GM21423 (cell line): Measurements from ENCODE around the gene TEX13B.
"Not testable (repeated sequence)": the region's sequence is repeated elsewhere in the genome, so short reads cannot be mapped to it uniquely, and the experiment has no call there.

Source experiments
- ATAC-seq: cut with Tn5 transposase; IDR thresholded peaks from one replicate; pipeline ENCODE4 v1.9.1; 2021; ENCODE audit warnings: mild to moderate bottlenecking, moderate library complexity; ENCODE audit not compliant: unreplicated experiment

TEX13B gene

DNA sequence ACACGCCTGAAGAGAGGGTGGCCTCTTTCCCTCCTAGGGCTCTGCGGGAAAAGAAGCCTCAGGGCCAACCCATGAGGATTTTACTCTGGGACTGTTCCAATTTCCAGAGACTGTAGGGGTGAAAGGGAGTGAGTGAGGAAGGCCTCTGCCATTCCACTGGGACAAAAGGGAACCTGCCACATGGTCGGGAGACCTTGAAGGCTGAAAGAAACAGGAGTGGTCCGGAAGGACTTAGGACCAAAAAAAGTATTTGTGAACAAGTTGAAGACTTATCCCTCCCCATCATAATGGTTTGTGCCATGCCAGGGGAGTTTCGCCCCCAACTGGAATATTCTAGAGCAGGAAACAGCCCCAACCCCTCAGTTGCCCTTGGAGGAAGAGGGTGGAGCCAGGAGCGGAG, at the start of gene TEX13B:
Gene TEX13B, minus strand, starts transcription at position 15 of the 400 bp plus-strand sequence. CDS start 243 bp downstream, outside the sequence.
- ATAC-seq, result no peak

- ATAC-seq, result no peak
These were observed 48.0 kb upstream of the TEX13B start for GRCh38 chrX:108029928-108030711.

- no peak for ATAC-seq
These were observed 46.7 kb upstream of the TEX13B start for GRCh38 chrX:108028854-108029253.

GRCh38 chrX:108025954-108026600, 43.9 kb upstream of the TEX13B start:
- no peak for ATAC-seq

GRCh38 chrX:108025376-108025775, 43.2 kb upstream of the TEX13B start:
- ATAC-seq, result no peak

DNA sequence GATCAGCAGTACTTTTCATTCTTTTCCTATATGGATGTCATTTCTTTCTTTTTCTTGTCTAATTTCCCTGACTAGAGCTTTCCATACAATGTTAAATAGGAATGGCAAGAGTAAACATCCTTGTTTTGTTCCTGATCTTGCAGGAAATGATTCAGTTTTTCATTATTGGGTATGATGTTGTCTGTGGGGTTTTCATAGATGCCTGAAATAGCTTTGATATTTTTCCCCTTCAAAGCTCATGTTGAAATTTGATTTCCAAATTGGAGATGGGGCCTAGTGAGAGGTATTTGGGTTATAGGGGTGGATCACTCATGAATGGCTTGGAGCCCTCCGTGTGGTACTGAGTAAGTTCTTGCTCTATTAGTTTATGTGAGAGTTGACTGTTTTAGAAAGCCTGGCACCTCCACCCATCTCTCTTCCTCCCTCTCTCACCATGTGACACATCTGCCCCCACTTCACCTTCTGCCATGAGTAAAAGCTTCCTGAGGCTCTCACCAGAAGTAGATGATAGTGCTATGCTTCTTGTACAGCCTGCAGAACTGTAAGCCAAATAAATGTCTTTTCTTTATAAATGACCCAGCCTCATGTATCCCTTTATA, 40.4 kb upstream of the TEX13B start:
- no peak for ATAC-seq

DNA sequence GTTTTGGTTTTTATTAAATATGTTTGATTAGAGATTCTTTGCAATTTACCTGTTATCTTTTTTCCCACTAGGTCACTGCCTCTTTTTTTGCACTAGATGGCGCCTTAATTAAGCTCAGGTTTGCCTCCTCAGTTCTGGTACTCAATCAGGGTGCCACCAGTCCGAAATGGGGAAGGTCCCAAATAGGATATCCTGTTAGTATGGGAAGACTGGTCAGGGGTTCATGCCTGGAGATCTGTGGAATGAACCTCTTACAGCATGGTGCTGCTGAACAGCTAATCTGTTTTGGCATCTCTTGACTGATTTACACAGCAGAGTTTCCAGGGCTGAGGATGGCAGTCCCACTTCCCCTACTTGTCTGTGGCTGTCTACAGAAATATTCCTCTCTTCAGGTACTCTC, 38.5 kb upstream of the TEX13B start:
- no peak for ATAC-seq

DNA sequence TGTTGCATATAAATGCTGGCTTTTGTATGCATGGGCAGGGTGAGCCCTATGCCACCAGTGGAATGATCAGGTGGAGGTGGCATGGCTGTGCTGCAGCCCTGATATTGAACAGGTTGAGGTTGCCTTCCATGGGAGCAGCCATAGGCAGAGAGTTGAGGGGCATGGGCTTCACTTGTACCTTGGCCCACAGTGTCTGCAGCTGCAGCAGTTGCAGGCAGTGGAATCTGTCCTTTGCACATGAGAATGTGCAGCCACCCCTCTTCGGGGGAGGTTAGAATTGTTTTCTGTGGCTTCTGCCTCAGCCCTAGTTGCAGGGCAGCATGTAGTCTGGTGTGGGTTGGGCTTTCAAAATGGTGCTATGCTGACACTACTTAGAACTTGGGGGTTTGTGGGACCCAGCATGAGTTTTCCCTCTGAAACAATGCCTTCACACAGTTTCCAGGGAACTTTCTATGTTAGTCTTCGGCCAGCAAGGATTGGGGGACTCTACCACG, 37.3 kb upstream of the TEX13B start:
- ATAC-seq, result no peak

- ATAC-seq, result no peak
These were observed 36.6 kb upstream of the TEX13B start for GRCh38 chrX:108018656-108019381.

- peak; percentile 72 for ATAC-seq
These were observed 19.1 kb upstream of the TEX13B start for GRCh38 chrX:108001218-108001814.

GRCh38 chrX:108000751-108001150, 18.6 kb upstream of the TEX13B start:
- no peak for ATAC-seq

- ATAC-seq, result no peak
These were observed 14.0 kb upstream of the TEX13B start for GRCh38 chrX:107996124-107996523.

DNA sequence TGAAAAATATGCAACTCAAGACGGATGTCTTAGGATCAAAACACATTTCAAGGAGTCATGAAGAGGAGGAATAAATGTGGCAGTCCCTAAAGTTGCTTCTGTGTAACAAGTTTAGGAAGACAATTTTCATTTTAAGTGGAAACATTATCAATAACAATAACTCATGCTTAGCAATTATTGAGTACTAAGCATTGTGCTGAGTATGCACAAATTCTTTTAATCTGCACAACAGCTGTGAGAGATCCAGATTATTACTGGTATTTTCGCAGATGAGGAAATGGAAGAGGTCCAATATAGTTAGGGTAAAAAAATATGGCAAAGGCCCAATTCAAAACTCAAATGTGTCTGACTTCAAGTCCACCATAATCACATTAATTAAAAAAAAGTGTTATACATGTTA, 2.9 kb upstream of the TEX13B start:
- no peak for ATAC-seq

DNA sequence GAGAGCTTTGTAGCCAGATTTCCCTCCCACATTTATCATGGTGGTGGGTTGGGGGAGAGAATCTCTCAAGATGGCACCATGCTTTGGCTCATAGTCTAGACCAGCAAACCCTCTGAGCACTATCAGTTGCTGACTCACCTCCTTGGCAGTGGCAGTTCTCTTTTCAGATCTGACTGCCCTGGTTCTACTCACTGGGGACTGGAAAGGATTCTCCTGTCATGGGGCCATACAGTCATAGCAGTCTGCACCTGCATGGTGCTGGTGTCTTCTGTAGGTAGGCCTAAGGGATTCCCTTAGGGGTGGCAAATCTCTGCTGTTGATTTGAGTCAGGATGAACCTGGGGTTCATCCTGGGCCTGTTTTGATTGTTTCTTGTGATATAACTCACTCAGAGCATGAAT, 2.6 kb downstream of the TEX13B start:
- no peak for ATAC-seq

- ATAC-seq, result no peak
These were observed 3.4 kb downstream of the TEX13B start for GRCh38 chrX:107978707-107979307.

GRCh38 chrX:107978071-107978470, 4.1 kb downstream of the TEX13B start:
- no peak for ATAC-seq

GRCh38 chrX:107971636-107972035, 10.5 kb downstream of the TEX13B start:
- ATAC-seq, result no peak

- no peak for ATAC-seq
These were observed 12.1 kb downstream of the TEX13B start for GRCh38 chrX:107970073-107970472.

DNA sequence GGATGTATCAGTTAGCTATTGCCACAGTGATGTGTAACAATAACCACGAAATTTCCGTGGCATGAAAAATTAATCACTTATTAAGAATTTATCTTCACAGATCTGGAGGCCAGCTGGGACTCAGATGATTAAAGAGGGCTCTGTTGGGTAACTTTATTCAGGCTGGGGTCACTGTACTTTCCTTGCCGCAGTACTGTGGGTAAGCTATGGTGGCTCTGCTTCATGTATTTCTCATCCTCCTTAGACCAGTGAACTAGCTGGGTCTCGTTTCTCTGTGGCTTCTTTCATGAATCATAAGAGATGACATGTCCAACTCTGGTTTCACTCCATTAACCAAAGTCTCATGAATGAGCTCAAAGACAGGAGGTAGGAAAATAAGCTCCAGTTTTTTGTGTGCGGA, 13.5 kb downstream of the TEX13B start:
- peak; percentile 96 for ATAC-seq

- not testable (repeated sequence) for ATAC-seq
These were observed 26.8 kb downstream of the TEX13B start for GRCh38 chrX:107955337-107955736.
